ENCODE results near the gene PRPH2. TPM values are rescaled to one million over a fixed set of nuclear protein-coding genes. Genes with fewer than 3 reads are reported as not detected.

PRPH2 gene
- total and polyA plus RNA-seq, 2 of the 13 experiments (the other 11 are each of a cell fraction or from before 2014, with no cell fraction given) = 0.03 to 0.04 TPM

DNA sequence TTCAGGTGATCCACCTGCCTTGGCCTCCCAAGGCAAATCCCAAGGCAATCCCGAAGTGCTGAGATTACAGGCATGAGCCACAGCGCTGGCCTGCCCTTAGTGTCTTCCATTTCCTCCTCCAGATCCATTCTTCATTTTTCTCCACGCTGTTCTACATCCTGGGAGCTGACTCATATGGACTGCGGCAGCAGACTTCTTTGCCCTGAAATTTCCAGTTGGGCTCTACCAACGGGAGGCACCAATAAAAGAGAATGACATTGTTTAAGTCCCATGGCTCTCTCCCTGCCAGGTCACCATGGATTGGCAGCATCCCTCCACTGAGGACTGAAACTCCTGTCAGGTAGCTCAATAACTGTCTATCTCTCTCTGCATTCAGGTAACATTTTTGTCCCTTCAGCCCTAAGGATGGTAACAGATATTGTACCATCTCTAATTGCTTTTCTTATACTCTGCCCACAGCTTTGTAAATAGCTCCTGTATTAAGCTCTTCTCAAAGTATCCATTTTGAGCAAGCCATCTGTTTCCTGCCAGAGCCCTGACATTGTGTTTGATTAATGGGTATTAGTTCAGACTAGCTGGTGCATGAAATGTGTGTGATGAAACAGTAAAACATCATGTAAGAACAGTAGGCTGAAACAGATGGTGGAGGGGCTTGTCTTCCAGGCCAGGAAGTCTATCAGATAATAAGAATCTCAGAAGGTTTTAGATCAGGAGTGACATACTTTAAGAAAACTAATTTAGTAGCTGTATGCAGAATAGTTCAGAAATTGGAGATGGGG lies 19.9 kb upstream of the PRPH2 start (continued):
- TF ChIP-seq HNRNPUL1 (IDR thresholded peaks at IDR 0.05; ENCODE audit: low read depth, low read length) = no peak
- no peak for TF ChIP-seq MAF1 (CRISPR knock-in tag; IDR thresholded peaks at IDR 0.05; ENCODE audit: borderline replicate concordance)
- TF ChIP-seq PHF20 (CRISPR knock-in tag; IDR thresholded peaks at IDR 0.05) = no peak
- no peak for TF ChIP-seq ZNF761 (CRISPR knock-in tag; conservative IDR thresholded peaks at IDR 0.05)
- TF ChIP-seq GABPB1 (CRISPR knock-in tag; IDR thresholded peaks at IDR 0.05) = no peak
- no peak for TF ChIP-seq CEBPB (IDR thresholded peaks at IDR 0.05; ENCODE audit: borderline replicate concordance, low read depth, low read length)
- TF ChIP-seq HMGA1 (CRISPR knock-in tag; conservative IDR thresholded peaks at IDR 0.05) = no peak
- TF ChIP-seq, protein P1, sequence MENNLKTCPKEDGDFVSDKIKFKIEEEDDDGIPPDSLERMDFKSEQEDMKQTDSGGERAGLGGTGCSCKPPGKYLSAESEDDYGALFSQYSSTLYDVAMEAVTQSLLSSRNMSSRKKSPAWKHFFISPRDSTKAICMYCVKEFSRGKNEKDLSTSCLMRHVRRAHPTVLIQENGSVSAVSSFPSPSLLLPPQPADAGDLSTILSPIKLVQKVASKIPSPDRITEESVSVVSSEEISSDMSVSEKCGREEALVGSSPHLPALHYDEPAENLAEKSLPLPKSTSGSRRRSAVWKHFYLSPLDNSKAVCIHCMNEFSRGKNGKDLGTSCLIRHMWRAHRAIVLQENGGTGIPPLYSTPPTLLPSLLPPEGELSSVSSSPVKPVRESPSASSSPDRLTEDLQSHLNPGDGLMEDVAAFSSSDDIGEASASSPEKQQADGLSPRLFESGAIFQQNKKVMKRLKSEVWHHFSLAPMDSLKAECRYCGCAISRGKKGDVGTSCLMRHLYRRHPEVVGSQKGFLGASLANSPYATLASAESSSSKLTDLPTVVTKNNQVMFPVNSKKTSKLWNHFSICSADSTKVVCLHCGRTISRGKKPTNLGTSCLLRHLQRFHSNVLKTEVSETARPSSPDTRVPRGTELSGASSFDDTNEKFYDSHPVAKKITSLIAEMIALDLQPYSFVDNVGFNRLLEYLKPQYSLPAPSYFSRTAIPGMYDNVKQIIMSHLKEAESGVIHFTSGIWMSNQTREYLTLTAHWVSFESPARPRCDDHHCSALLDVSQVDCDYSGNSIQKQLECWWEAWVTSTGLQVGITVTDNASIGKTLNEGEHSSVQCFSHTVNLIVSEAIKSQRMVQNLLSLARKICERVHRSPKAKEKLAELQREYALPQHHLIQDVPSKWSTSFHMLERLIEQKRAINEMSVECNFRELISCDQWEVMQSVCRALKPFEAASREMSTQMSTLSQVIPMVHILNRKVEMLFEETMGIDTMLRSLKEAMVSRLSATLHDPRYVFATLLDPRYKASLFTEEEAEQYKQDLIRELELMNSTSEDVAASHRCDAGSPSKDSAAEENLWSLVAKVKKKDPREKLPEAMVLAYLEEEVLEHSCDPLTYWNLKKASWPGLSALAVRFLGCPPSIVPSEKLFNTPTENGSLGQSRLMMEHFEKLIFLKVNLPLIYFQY (CRISPR knock-in tag; IDR thresholded peaks at IDR 0.05; ENCODE audit: borderline replicate concordance) = no peak

DNA sequence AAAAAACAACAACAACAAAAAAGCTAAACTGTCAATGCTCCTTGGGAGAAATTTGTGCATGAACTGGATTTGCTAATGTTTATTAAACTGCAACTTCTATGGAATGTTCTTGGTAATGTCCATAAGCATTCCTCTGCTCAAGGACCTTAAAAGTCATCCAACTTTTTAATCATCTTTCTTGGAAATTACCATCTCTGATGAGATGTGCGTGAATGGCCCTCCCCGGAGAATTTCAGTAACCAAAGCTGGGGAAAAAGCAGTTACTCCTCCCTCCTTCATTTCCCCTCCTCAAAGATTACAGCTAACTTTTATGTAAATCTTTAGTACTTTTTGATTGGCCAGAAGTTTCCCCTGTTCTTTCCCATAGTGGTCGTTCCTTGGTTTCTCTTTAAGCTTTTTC lies 18.3 kb upstream of the PRPH2 start:
- in situ Hi-C loops (cut with HindIII; ENCODE audit: extremely low pct_ligation_motif_present, low pct_unique_long_range_greater_than_20kb) = no loop called here
- FAIRE-seq (no peak), ATAC-seq (no peak), DNase-seq (ENCODE audit: low spot score) (no peak)
- intact Hi-C loops (cut with micrococcal nuclease; ENCODE audit: unreplicated experiment) = loop anchor here (1.0 to 10.0 kb wide), 2 partner anchors 36 to 176 kb away; partner anchors contain the start of gene UBR2
- ChIA-PET POLR2A (interaction anchor here (1.2 to 1.8 kb wide), 2 partner anchors 42 to 150 kb away, joined by 3 to 4 read pairs; a partner anchor contains a TSS), CTCF (ENCODE audit: low intra/inter-chr PET ratio, low total read pairs) (no interaction called here)
- no peak for TF ChIP-seq ZNF136 (CRISPR knock-in tag; IDR thresholded peaks at IDR 0.05; ENCODE audit: low read depth)
- Histone ChIP-seq H4K20me1 (ENCODE audit: insufficient read depth, low read length) (peaks cover 14% of the 10 kb centered on the region; the same call in 1 of the 2 replicates), H3K4me3 (replicated peaks in 1 of 3; ENCODE audit: insufficient read depth in 1 of 3, low read depth in 2 of 3, low read length in 3 of 3) (no peak overlapping the region), H3K27me3 (ENCODE audit: control insufficient read depth in 1 of 2, insufficient read depth in 2 of 2, low read length in 2 of 2) (peaks cover 0 to 6% of the 10 kb centered on the region in 2 experiments; a peak in 2 of 5 replicates), H3K4me2 (ENCODE audit: low read depth, low read length) (0 out of 2 replicates have a peak overlapping the region, but pooled peaks have one; percentile 15), H3K79me2 (ENCODE audit: insufficient read depth, low read length) (peaks cover 20% of the 10 kb centered on the region), H2AFZ (ENCODE audit: low read length) (no peak overlapping the region), H3K27ac (ENCODE audit: extremely low read length, insufficient read depth, low read length) (no peak overlapping the region), H3K9ac (ENCODE audit: insufficient read depth, low read depth, low read length) (no peak overlapping the region), H3K36me3 (replicated peaks in 1 of 2; ENCODE audit: control insufficient read depth in 1 of 2, insufficient read depth in 2 of 2, low read length in 2 of 2) (no peaks in the 10 kb centered on the region), H3K9me3 (ENCODE audit: low read length) (no peaks in the 10 kb centered on the region), H3K4me1 (ENCODE audit: insufficient read depth, low read length) (peaks cover 28% of the 10 kb centered on the region)
- no TSS peak for BruUV-seq (replicated peaks)
- WGBS (ENCODE audit: low lambda C conversion rate) = 30% methylated on average over 3 of the region's 3 CpGs
